ENCODE results near the gene C11orf16.

C11orf16 gene

DNA sequence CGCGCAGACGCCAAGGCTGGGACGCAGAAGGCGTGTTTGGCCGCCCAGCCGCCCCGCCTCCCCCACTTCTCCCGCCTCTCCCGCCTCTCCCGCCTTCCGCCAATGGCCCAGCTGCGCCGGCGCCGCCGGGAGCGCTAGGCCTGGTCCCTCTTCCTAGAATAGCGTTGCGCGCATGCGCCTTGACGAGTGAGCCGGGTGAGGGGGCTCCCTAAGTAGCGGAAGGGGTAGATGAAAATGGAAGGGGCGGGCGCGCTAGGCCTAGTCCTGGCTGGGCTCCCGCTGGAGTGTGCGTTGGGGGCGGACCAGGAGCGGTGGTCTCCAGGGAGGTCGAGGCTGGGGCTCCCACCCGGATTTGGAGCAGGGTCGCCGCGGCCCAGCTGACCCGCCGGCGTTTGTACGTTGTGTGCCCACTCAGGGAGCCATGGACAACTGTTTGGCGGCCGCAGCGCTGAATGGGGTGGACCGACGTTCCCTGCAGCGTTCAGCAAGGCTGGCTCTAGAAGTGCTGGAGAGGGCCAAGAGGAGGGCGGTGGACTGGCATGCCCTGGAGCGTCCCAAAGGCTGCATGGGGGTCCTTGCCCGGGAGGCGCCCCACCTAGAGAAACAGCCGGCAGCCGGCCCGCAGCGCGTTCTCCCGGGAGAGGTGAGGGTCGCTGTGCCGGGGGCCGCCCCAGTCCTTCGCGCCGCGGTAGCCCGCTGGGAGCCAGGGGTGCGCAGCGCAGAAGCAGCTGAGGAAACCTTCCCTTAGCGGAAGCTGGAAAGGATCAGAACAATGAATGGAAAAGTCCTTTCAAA is 21.5 kb downstream of the C11orf16 start, which contains the start of gene AKIP1:
Gene AKIP1 (plus strand): TSS at position 161 of the 795 bp plus-strand sequence. CDS start 261 bp downstream, at position 422.
- H3K18ac ChIP-seq (ENCODE audit: low read length) = peak within 1 kb of the TSS; percentile 98
- H3K9me3 ChIP-seq (replicated peaks in 1 of 2; ENCODE audit: control insufficient read depth in 2 of 2, insufficient read depth in 1 of 2, low read depth in 1 of 2, low read length in 2 of 2) = no peaks in the 10 kb centered on the region
- H4K91ac ChIP-seq (ENCODE audit: low read depth, low read length, poor library complexity) = peak within 1 kb of the TSS; percentile 25
- DNase-seq (ENCODE audit: low spot score) = peak; percentile 98
- peak within 1 kb of the TSS; percentile 31 for H4K8ac ChIP-seq (ENCODE audit: low read depth, low read length)
- peak within 1 kb of the TSS; percentile 96 for H2AFZ ChIP-seq (ENCODE audit: low read length)
- H3K23ac ChIP-seq (ENCODE audit: low read depth, low read length, poor library complexity) = peak within 1 kb of the TSS; percentile 60
- peak within 1 kb of the TSS; percentile 99 for H2BK5ac ChIP-seq (ENCODE audit: low read length)
- peak within 1 kb of the TSS; percentile 95 for H3K27ac ChIP-seq (replicated peaks; ENCODE audit: low read length)
- peak within 1 kb of the TSS; percentile 98 for H2BK120ac ChIP-seq (ENCODE audit: low read depth, low read length)
- H2AK5ac ChIP-seq (ENCODE audit: low read depth, low read length) = peak within 1 kb of the TSS; percentile 93
- H2BK15ac ChIP-seq (ENCODE audit: low read length) = peak within 1 kb of the TSS; percentile 90
- no CpG with 5 or more reads among the region's 68 CpGs for WGBS, 2 donors (ENCODE audit: extremely low coverage in 2 of 2, insufficient read length in 2 of 2, insufficient replicate concordance in 1 of 2)
- peak within 1 kb of the TSS; percentile 66 for H2BK12ac ChIP-seq (ENCODE audit: low read length)
- H3K4me2 ChIP-seq (ENCODE audit: insufficient read depth, low read length, poor library complexity, severe bottlenecking) = peak within 1 kb of the TSS; percentile 68
- H3K4ac ChIP-seq (ENCODE audit: low read length) = peak within 1 kb of the TSS; percentile 86
- H3K79me1 ChIP-seq (ENCODE audit: low read depth, low read length) = no peaks in the 10 kb centered on the region
- peaks cover 10 to 13% of the 10 kb centered on the region in 2 donors for H3K4me1 ChIP-seq (ENCODE audit: control insufficient read depth in 2 of 2, insufficient read depth in 1 of 2, low read depth in 1 of 2, low read length in 2 of 2)
- peak within 1 kb of the TSS; percentile 86 for H3K14ac ChIP-seq (ENCODE audit: low read length)
- H3K9ac ChIP-seq (ENCODE audit: low read depth, low read length, poor library complexity) = peak within 1 kb of the TSS; percentile 99
- peaks cover 0 to 13% (median 0%) of the 10 kb centered on the region in 3 experiments for H3K27me3 ChIP-seq (ENCODE audit: control insufficient read depth in 3 of 3, insufficient read depth in 3 of 3, low read depth in 1 of 3, low read length in 3 of 3)
- peaks cover 0 to 32% of the 10 kb centered on the region in 2 donors for H3K36me3 ChIP-seq (replicated peaks in 1 of 2; ENCODE audit: control insufficient read depth in 2 of 2, insufficient read depth in 2 of 2, low read length in 2 of 2)
- H3K4me3 ChIP-seq (ENCODE audit: low read length in 2 of 2) = peak within 1 kb of the TSS; percentile 69 to 84

- Histone ChIP-seq H3K4me2 (ENCODE audit: insufficient read depth, low read length, poor library complexity, severe bottlenecking) (peak overlapping the region; percentile 68), H4K8ac (ENCODE audit: low read depth, low read length) (no peak overlapping the region), H3K14ac (ENCODE audit: low read length) (no peak overlapping the region), H3K79me1 (ENCODE audit: low read depth, low read length) (no peaks in the 10 kb centered on the region), H4K91ac (ENCODE audit: low read depth, low read length, poor library complexity) (no peak overlapping the region), H2BK5ac (ENCODE audit: low read length) (no peak overlapping the region), H3K4ac (ENCODE audit: low read length) (no peak overlapping the region), H2BK15ac (ENCODE audit: low read length) (peak overlapping the region; percentile 47), H3K27ac (replicated peaks; ENCODE audit: low read length) (no peak overlapping the region), H3K18ac (ENCODE audit: low read length) (peak overlapping the region; percentile 74), H2BK120ac (ENCODE audit: low read depth, low read length) (no peak overlapping the region), H2AFZ (ENCODE audit: low read length) (peak overlapping the region; percentile 91), H3K4me1 (ENCODE audit: control insufficient read depth in 2 of 2, insufficient read depth in 1 of 2, low read depth in 1 of 2, low read length in 2 of 2) (peaks cover 10 to 13% of the 10 kb centered on the region in 2 donors), H3K23ac (ENCODE audit: low read depth, low read length, poor library complexity) (no peak overlapping the region), H3K4me3 (ENCODE audit: low read length in 2 of 2) (peak overlapping the region; percentile 69 to 77), H2AK5ac (ENCODE audit: low read depth, low read length) (no peak overlapping the region), H3K27me3 (ENCODE audit: control insufficient read depth in 3 of 3, insufficient read depth in 3 of 3, low read depth in 1 of 3, low read length in 3 of 3) (peaks cover 0 to 13% (median 0%) of the 10 kb centered on the region in 3 experiments), H2BK12ac (ENCODE audit: low read length) (no peak overlapping the region), H3K9ac (ENCODE audit: low read depth, low read length, poor library complexity) (peak overlapping the region; percentile 72), H3K9me3 (replicated peaks in 1 of 2; ENCODE audit: control insufficient read depth in 2 of 2, insufficient read depth in 1 of 2, low read depth in 1 of 2, low read length in 2 of 2) (no peaks in the 10 kb centered on the region), H3K36me3 (replicated peaks in 1 of 2; ENCODE audit: control insufficient read depth in 2 of 2, insufficient read depth in 2 of 2, low read length in 2 of 2) (peaks cover 0 to 26% of the 10 kb centered on the region in 2 donors)
- DNase-seq (ENCODE audit: low spot score) = no peak
- no CpG with 5 or more reads among the region's 19 CpGs for WGBS, 2 donors (ENCODE audit: extremely low coverage in 2 of 2, insufficient read length in 2 of 2, insufficient replicate concordance in 1 of 2)
Observed at GRCh38 chr11:8910649-8911026, 22.1 kb downstream of the C11orf16 start.

- no peaks in the 10 kb centered on the region for H3K79me1 ChIP-seq (ENCODE audit: low read depth, low read length)
- H2AFZ ChIP-seq (ENCODE audit: low read length) = no peak overlapping the region
- no peak overlapping the region for H4K91ac ChIP-seq (ENCODE audit: low read depth, low read length, poor library complexity)
- H2BK12ac ChIP-seq (ENCODE audit: low read length) = no peak overlapping the region
- no peak overlapping the region for H3K27ac ChIP-seq (replicated peaks; ENCODE audit: low read length)
- H3K9ac ChIP-seq (ENCODE audit: low read depth, low read length, poor library complexity) = no peak overlapping the region
- no peak overlapping the region for H2BK5ac ChIP-seq (ENCODE audit: low read length)
- H3K4ac ChIP-seq (ENCODE audit: low read length) = no peak overlapping the region
- DNase-seq (ENCODE audit: low spot score) = no peak
- H3K23ac ChIP-seq (ENCODE audit: low read depth, low read length, poor library complexity) = no peak overlapping the region
- no peak overlapping the region for H4K8ac ChIP-seq (ENCODE audit: low read depth, low read length)
- peaks cover 0 to 13% (median 0%) of the 10 kb centered on the region in 3 experiments for H3K27me3 ChIP-seq (ENCODE audit: control insufficient read depth in 3 of 3, insufficient read depth in 3 of 3, low read depth in 1 of 3, low read length in 3 of 3)
- no peak overlapping the region for H2AK5ac ChIP-seq (ENCODE audit: low read depth, low read length)
- no peak overlapping the region for H3K4me2 ChIP-seq (ENCODE audit: insufficient read depth, low read length, poor library complexity, severe bottlenecking)
- H3K4me3 ChIP-seq (ENCODE audit: low read length in 2 of 2) = no peak overlapping the region
- H2BK15ac ChIP-seq (ENCODE audit: low read length) = no peak overlapping the region
- no peak overlapping the region for H3K18ac ChIP-seq (ENCODE audit: low read length)
- H3K36me3 ChIP-seq (replicated peaks in 1 of 2; ENCODE audit: control insufficient read depth in 2 of 2, insufficient read depth in 2 of 2, low read length in 2 of 2) = peaks cover 0 to under 1% of the 10 kb centered on the region in 2 donors
- H3K14ac ChIP-seq (ENCODE audit: low read length) = no peak overlapping the region
- peaks cover 5 to 6% of the 10 kb centered on the region in 2 donors for H3K4me1 ChIP-seq (ENCODE audit: control insufficient read depth in 2 of 2, insufficient read depth in 1 of 2, low read depth in 1 of 2, low read length in 2 of 2)
- H2BK120ac ChIP-seq (ENCODE audit: low read depth, low read length) = no peak overlapping the region
- H3K9me3 ChIP-seq (replicated peaks in 1 of 2; ENCODE audit: control insufficient read depth in 2 of 2, insufficient read depth in 1 of 2, low read depth in 1 of 2, low read length in 2 of 2) = peaks cover 0 to 2% of the 10 kb centered on the region in 2 donors
Observed at GRCh38 chr11:8908099-8908498, 24.6 kb downstream of the C11orf16 start.

- no peak overlapping the region for H2BK120ac ChIP-seq (ENCODE audit: low read depth, low read length)
- no peaks in the 10 kb centered on the region for H3K79me1 ChIP-seq (ENCODE audit: low read depth, low read length)
- H3K4me3 ChIP-seq (ENCODE audit: low read length in 2 of 2) = no peak overlapping the region
- DNase-seq (ENCODE audit: low spot score) = no peak
- peaks cover 0 to 2% of the 10 kb centered on the region in 2 donors for H3K9me3 ChIP-seq (replicated peaks in 1 of 2; ENCODE audit: control insufficient read depth in 2 of 2, insufficient read depth in 1 of 2, low read depth in 1 of 2, low read length in 2 of 2)
- H3K27ac ChIP-seq (replicated peaks; ENCODE audit: low read length) = no peak overlapping the region
- no peak overlapping the region for H3K4ac ChIP-seq (ENCODE audit: low read length)
- H3K27me3 ChIP-seq (ENCODE audit: control insufficient read depth in 3 of 3, insufficient read depth in 3 of 3, low read depth in 1 of 3, low read length in 3 of 3) = peaks cover 0 to 13% (median 0%) of the 10 kb centered on the region in 3 experiments
- no peak overlapping the region for H3K23ac ChIP-seq (ENCODE audit: low read depth, low read length, poor library complexity)
- WGBS, 2 donors (ENCODE audit: extremely low coverage in 2 of 2, insufficient read length in 2 of 2, insufficient replicate concordance in 1 of 2) = no CpG with 5 or more reads among the region's 1 CpG
- no peak overlapping the region for H4K91ac ChIP-seq (ENCODE audit: low read depth, low read length, poor library complexity)
- H4K8ac ChIP-seq (ENCODE audit: low read depth, low read length) = no peak overlapping the region
- H3K4me1 ChIP-seq (ENCODE audit: control insufficient read depth in 2 of 2, insufficient read depth in 1 of 2, low read depth in 1 of 2, low read length in 2 of 2) = peaks cover 4 to 6% of the 10 kb centered on the region in 2 donors
- no peaks in the 10 kb centered on the region for H3K36me3 ChIP-seq (replicated peaks in 1 of 2; ENCODE audit: control insufficient read depth in 2 of 2, insufficient read depth in 2 of 2, low read length in 2 of 2)
- no peak overlapping the region for H2AFZ ChIP-seq (ENCODE audit: low read length)
- no peak overlapping the region for H2BK15ac ChIP-seq (ENCODE audit: low read length)
- no peak overlapping the region for H3K18ac ChIP-seq (ENCODE audit: low read length)
- no peak overlapping the region for H3K14ac ChIP-seq (ENCODE audit: low read length)
- H2BK5ac ChIP-seq (ENCODE audit: low read length) = no peak overlapping the region
- no peak overlapping the region for H3K9ac ChIP-seq (ENCODE audit: low read depth, low read length, poor library complexity)
- no peak overlapping the region for H3K4me2 ChIP-seq (ENCODE audit: insufficient read depth, low read length, poor library complexity, severe bottlenecking)
- H2BK12ac ChIP-seq (ENCODE audit: low read length) = no peak overlapping the region
- H2AK5ac ChIP-seq (ENCODE audit: low read depth, low read length) = no peak overlapping the region
Observed at GRCh38 chr11:8907116-8907515, 25.6 kb downstream of the C11orf16 start.
